Erythroblast (primary cell): ENCODE results near the gene GRM7.

Source experiments
- DNase-seq, 2 experiments: peaks; one replicate each; lab custom pipeline; 2025; lab: John Stamatoyannopoulos, UW
- GATA1 ChIP-seq: IDR thresholded peaks from 2 replicates; pipeline ENCODE4 v1.6.1; 2011; ENCODE audit warnings: low read depth, mild to moderate bottlenecking, control low read depth, low read length, moderate library complexity
- POLR2A ChIP-seq: IDR thresholded peaks from 2 replicates; pipeline ENCODE4 v1.6.1; 2011; ENCODE audit warnings: mild to moderate bottlenecking, low read length

The GRM7 gene

GRCh38 chr3:7487763-7488162, 626.8 kb downstream of the GRM7 start:
- TF ChIP-seq GATA1 (no peak), POLR2A (no peak)
- no peak for DNase-seq

- no peak for DNase-seq
- TF ChIP-seq GATA1, result no peak
- TF ChIP-seq POLR2A, result no peak
Observed at GRCh38 chr3:7489417-7489816, 628.5 kb downstream of the GRM7 start.

GRCh38 chr3:7498715-7499114, 637.8 kb downstream of the GRM7 start:
- no peak for TF ChIP-seq GATA1
- TF ChIP-seq POLR2A, result no peak
- no peak for DNase-seq

GRCh38 chr3:7503431-7503830, 642.5 kb downstream of the GRM7 start:
- DNase-seq, result no peak
- TF ChIP-seq GATA1 (no peak), POLR2A (no peak)

- TF ChIP-seq POLR2A (no peak), GATA1 (no peak)
- peak in 1 of 2 experiments; percentile 1 for DNase-seq
Observed at GRCh38 chr3:7504886-7505775, 644.2 kb downstream of the GRM7 start.

- no peak for TF ChIP-seq POLR2A
- no peak for TF ChIP-seq GATA1
- no peak for DNase-seq
Observed at GRCh38 chr3:7506606-7507180, 645.8 kb downstream of the GRM7 start.

- TF ChIP-seq POLR2A, result no peak
- no peak for TF ChIP-seq GATA1
- DNase-seq, result no peak
Observed at GRCh38 chr3:7508821-7509220, 647.9 kb downstream of the GRM7 start.

- no peak for DNase-seq
- TF ChIP-seq GATA1 (no peak), POLR2A (no peak)
Observed at GRCh38 chr3:7512048-7512447, 651.1 kb downstream of the GRM7 start.

- DNase-seq, result no peak
- TF ChIP-seq POLR2A (no peak), GATA1 (no peak)
Observed at GRCh38 chr3:7518026-7518425, 657.1 kb downstream of the GRM7 start.

GRCh38 chr3:7518456-7518855, 657.5 kb downstream of the GRM7 start:
- no peak for TF ChIP-seq GATA1
- no peak for TF ChIP-seq POLR2A
- DNase-seq, result no peak

GRCh38 chr3:7520059-7520458, 659.1 kb downstream of the GRM7 start:
- no peak for DNase-seq
- TF ChIP-seq POLR2A (no peak), GATA1 (no peak)

GRCh38 chr3:7520593-7520992, 659.7 kb downstream of the GRM7 start:
- DNase-seq, result no peak
- no peak for TF ChIP-seq POLR2A
- no peak for TF ChIP-seq GATA1

- DNase-seq, result no peak
- TF ChIP-seq POLR2A, result no peak
Observed at GRCh38 chr3:7536510-7536909, 675.6 kb downstream of the GRM7 start.

- TF ChIP-seq GATA1 (no peak), POLR2A (no peak)
- DNase-seq, result no peak
Observed at GRCh38 chr3:7536921-7537320, 676.0 kb downstream of the GRM7 start.
